Jurkat, Clone E6-1 (cell line): ENCODE data around the gene SLC6A19.
A peak's percentile ranks its signal among the peaks of the same experiment; 100 is the strongest.
"Not testable (repeated sequence)": the region's sequence is repeated elsewhere in the genome, so short reads cannot be mapped to it uniquely, and the experiment has no call there.

Experiments used
- DNase-seq: peaks from one replicate; pipeline ENCODE4 v3.0.0-alpha.2; 2011; ENCODE audit warnings: low read depth, low spot score
- H3K4me3 ChIP-seq: 2 replicates; pipeline ENCODE4 v1.5.1; 2011; ENCODE audit warnings: mild to moderate bottlenecking, low read length, control low read depth, moderate library complexity

SLC6A19 gene

GRCh38 chr5:1216211-1216917 lies 15.0 kb downstream of the SLC6A19 start:
- no peak for DNase-seq
- H3K4me3 ChIP-seq: no peak overlapping the region

GRCh38 chr5:1216918-1217295 lies 15.5 kb downstream of the SLC6A19 start:
- no peak overlapping the region for H3K4me3 ChIP-seq
- DNase-seq: no peak

- DNase-seq: peak; percentile 81
- H3K4me3 ChIP-seq: no peak overlapping the region; the same call in 1 of the 2 replicates
These were observed 16.3 kb downstream of the SLC6A19 start for GRCh38 chr5:1217596-1218206.

DNA sequence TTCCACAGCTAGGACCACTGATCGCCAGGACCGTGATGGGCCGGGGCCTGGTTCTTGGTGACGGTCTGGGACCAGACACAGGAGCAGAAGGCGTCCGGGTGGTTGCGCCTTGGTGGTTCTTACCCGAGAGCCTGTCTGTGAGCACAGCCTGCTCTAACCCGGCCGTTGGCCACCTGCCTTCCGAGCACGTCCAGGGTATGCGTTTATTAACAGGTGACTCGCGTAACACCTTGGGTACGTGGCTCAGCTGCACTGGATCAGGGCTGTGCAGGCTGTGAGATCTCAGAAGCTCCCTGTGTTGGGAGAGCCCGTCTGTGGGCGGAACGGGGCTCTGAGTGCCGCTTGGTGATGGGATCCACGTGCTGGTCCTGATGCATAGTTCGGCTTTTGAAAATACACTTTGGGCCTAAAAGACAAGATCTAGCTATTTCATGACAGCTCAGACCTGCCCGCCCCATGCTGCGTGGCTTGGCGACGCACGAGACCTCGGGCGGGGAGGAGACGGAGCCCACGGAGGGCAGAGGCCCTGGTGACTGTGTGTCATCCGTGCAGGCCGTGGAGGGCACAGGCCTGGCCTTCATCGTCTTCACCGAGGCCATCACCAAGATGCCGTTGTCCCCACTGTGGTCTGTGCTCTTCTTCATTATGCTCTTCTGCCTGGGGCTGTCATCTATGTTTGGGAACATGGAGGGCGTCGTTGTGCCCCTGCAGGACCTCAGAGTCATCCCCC lies 17.1 kb downstream of the SLC6A19 start:
- no peak overlapping the region for H3K4me3 ChIP-seq
- no peak for DNase-seq

DNA sequence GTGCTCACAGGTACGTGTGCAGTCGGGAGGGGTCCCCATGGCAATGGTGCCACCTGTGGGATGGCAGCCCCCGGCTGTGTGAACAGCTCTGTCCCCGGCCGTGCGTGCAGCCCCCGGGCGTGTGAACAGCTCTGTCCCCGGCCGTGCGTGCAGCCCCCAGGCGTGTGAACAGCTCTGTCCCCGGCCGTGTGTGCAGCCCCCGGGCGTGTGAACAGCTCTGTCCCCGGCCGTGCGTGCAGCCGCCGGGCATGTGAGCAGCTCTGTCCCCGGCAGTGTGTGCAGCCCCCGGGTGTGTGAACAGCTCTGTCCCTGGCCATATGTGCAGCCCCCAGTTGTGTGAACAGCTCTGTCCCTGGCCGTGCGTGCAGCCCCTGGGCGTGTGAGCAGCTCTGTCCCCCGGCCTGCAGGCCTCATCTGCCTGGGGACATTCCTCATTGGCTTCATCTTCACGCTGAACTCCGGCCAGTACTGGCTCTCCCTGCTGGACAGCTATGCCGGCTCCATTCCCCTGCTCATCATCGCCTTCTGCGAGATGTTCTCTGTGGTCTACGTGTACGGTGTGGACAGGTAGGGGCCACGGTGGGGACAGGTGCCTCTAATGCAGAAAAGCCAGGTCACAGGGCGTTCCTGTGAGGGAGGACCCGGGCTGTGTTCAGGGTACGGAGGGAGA lies 17.8 kb downstream of the SLC6A19 start:
- no peak overlapping the region for H3K4me3 ChIP-seq
- DNase-seq: no peak

DNA sequence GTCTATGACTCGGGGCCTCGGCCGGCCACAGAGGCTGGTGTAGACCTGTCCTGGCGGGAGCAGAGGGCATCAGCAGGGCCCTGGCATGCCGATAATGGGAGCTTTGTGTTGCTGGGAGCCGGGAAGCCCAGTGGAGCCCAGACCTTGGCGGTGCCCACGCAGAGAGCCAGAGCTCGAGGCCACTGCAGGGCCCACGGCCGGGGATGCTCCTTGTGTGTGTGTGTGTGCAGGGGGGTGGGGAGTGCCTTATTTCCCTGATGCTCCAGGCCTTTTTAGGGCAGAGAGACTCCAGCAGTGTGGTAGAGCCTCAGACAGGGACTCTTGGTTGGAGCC lies 18.3 kb downstream of the SLC6A19 start:
- no peak for DNase-seq
- H3K4me3 ChIP-seq: no peak overlapping the region

GRCh38 chr5:1220351-1220750 lies 19.0 kb downstream of the SLC6A19 start:
- no peak overlapping the region for H3K4me3 ChIP-seq
- no peak for DNase-seq

- H3K4me3 ChIP-seq: no peak overlapping the region
- DNase-seq: no peak
These were observed 19.4 kb downstream of the SLC6A19 start for GRCh38 chr5:1220831-1221230.

GRCh38 chr5:1221721-1222120 lies 20.3 kb downstream of the SLC6A19 start:
- no peak overlapping the region for H3K4me3 ChIP-seq
- DNase-seq: no peak

DNA sequence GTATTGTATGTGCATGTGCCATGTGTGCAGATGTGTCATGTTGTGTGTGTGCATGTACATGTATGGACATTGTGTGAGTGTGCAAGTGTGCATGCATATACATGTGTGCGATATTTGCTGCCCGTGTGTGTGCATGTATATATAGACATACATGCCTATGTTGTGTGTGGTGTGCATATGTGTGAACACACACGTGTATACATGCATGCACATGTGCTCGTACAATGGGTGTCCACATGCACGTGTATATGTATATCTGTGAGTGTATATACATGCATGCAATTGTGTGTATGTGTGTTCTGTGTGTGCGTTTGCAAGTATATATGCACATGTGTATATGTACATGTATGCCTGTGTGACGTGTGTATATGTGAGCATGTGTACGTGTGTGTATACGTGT lies 20.8 kb downstream of the SLC6A19 start:
- no peak for DNase-seq
- H3K4me3 ChIP-seq: no peak overlapping the region

- H3K4me3 ChIP-seq: no peak overlapping the region
- DNase-seq: no peak
These were observed 21.4 kb downstream of the SLC6A19 start for GRCh38 chr5:1222621-1223277.

DNA sequence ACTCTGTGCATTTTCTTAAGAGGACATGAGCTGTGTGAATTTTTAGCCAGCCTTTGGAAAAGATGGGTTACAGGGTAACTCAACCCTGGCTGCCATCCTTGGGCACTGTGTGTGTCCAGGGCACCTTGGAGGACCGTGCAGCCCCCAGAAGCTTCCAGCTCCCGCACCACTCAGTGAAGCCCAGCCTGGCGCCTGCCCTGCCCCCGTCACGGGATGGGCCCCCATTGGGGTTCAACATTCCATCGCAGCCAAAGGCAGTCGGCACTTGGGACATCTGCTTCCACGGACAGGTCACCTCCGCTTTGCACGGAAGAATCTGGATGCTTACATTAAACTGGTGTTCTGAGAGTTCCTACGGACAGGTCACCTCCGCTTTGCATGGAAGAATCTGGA lies 21.9 kb downstream of the SLC6A19 start:
- no peak for DNase-seq
- H3K4me3 ChIP-seq: no peak overlapping the region

DNA sequence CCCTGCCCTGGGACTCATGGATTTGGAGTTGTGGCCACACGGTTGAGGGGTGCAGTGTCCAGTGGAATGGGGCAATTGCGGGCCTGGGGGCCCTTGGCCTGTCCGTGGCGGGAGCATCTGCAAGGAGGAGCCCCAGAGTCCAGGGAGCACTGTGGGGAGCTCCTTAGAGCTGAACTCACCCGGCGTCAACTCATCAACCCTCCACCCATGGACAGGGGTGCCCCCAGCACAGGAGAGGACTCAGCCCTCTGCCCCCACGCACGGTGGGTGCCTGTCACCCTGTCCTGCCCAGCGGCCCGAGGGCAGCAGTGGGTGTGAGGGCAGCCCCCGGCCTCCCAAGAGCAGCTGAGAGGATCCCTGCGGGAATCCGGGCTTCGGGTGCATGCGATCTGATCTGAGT lies 23.2 kb downstream of the SLC6A19 start:
- no peak overlapping the region for H3K4me3 ChIP-seq
- DNase-seq: no peak

DNA sequence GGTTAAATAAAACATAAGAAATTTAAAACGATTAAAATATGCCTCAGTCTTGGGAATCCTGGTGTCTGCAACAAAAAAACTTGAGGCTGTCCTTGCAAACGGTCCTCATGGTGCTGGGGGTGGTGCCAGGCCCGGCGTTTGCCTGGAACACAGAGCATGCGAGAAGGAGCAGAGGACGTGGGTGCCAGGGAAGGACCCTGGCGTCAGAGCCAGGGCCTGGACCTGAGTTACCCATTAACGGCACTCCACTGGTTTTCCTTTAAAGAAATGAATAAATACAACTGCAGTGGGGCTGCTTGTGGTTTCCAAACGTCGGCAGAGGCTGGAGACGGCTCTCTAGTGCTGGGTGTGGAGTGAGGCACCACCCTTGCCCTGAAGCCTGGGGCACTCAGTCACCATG lies 23.7 kb downstream of the SLC6A19 start, which contains the start of gene SLC6A18:
Gene SLC6A18, plus strand, starts transcription at position 301 of the 400 bp plus-strand sequence. Its CDS starts 97 bp downstream, at position 398.
- no peak for DNase-seq
- H3K4me3 ChIP-seq: no peak within 1 kb of the TSS

GRCh38 chr5:1226231-1226630 lies 24.8 kb downstream of the SLC6A19 start:
- DNase-seq: no peak
- no peak overlapping the region for H3K4me3 ChIP-seq

GRCh38 chr5:1226839-1227581 lies 25.6 kb downstream of the SLC6A19 start:
- no peak for DNase-seq
- no peak overlapping the region for H3K4me3 ChIP-seq

DNA sequence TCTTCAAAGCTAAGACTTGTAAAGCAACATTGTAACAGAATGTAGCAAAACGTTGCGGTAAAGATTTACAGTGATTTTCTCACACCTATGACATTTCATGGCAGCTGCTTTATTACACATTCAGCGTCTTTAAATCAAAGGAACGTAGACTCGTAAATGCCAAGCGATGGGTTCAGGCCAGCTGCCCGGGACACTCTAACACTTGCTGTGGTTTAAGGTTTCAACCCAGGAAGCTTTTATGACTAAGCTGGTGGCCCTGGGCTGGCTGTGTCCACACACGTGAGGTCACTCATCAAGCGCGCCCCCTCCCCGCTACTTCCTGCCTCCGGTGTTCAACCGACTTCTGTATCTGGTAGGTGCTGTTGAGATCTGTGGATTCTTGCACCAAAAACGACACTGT lies 26.3 kb downstream of the SLC6A19 start:
- no peak for DNase-seq
- H3K4me3 ChIP-seq: no peak overlapping the region

DNA sequence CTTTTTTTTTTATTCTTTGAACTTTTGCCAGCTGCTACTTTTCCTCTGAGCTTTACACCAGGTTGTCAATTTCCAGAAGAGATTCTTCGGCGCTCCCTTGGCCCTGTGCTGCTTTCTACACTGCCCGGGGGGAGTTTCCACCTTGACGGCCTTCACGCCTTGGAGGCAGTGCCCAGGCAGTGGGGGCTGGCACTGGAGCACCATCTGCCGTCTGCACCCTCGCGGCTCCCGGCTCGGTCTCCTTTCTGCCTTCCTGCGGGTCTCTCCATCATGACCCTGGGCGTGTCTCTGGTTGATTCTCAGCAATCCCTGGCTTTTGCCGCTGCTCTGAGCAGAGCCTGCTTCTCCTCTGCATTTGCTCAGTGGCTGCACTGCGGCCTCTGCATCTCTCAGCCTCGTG lies 26.7 kb downstream of the SLC6A19 start:
- H3K4me3 ChIP-seq: no peak overlapping the region
- DNase-seq: no peak

DNA sequence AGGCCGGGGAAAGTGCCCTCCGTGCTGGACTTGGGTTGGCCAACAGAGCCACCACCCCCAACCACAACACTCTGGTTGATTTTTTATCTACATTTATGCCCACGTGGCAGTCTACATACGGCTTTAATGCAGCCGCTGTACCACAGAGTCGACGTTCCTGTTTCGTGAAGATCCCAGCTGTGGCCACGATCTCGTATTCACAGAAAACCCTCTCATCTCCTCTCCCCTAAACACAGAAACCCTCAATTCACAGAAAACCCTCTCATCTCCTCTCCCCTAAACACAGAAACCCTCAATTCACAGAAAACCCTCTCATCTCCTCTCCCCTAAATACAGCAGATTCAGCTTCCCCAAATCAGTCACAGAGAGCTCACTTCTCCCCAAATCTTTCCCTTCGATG lies 27.6 kb downstream of the SLC6A19 start:
- peak; percentile 19 for DNase-seq
- not testable (repeated sequence) for H3K4me3 ChIP-seq
